ENCODE data around the gene ZNF391.
A peak's percentile ranks its signal among the peaks of the same experiment; 100 is the strongest.
"Not testable (repeated sequence)": the region's sequence is repeated elsewhere in the genome, so short reads cannot be mapped to it uniquely, and the experiment has no call there.

Gene ZNF391

GRCh38 chr6:27388293-27389197, at the start of gene ZNF391:
Gene ZNF391 (plus strand): TSS chr6:27388759. CDS start chr6:27400371, 11,612 bp downstream.
- DNase-seq (ENCODE audit: low read depth), result peak; percentile 57

DNA sequence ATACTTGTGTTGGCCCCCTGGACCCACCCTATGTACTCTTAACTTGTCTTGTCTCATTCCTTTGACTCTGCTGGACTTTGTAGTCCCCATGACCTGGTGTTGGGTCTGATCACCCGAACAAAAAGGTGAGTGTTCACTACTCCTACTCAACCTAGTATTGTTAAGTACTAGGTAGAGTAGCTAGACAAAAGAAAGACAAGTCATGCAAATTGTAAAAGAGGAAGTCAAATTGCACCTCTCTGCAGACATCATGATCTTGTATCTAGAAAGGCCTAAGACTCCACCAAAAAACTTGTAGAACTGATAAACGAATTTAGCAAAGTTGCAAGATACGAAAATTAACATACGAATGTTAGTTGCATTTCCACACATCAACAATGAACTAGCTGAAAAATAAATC, 35.7 kb upstream of the ZNF391 start:
- DNase-seq (ENCODE audit: low read depth), result no peak

- no peak for DNase-seq (ENCODE audit: low read depth)
These were observed 29.8 kb upstream of the ZNF391 start for GRCh38 chr6:27358786-27359185.

GRCh38 chr6:27359231-27359630, 29.3 kb upstream of the ZNF391 start:
- DNase-seq (ENCODE audit: low read depth), result no peak

- no peak for DNase-seq (ENCODE audit: low read depth)
These were observed 20.4 kb upstream of the ZNF391 start for GRCh38 chr6:27368202-27368601.

DNA sequence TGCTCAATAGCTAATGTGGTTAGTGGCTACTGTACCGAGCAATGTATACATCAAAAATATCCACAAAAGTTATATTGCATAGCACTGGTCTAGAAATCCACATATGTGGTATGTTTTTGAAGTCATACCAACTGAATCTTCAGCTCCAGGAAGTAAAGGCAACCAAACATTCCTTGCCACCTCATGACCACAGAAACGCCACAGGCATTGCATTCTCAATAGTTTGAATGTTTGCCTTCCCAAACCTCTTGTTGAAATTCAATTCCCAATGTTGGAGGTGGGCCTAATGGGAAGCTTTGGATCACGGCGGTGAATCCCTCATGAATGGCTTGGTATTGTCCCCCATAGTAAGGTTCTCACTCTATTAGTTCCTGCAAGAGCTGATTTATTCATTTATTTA, 18.2 kb upstream of the ZNF391 start:
- no peak for DNase-seq (ENCODE audit: low read depth)

DNA sequence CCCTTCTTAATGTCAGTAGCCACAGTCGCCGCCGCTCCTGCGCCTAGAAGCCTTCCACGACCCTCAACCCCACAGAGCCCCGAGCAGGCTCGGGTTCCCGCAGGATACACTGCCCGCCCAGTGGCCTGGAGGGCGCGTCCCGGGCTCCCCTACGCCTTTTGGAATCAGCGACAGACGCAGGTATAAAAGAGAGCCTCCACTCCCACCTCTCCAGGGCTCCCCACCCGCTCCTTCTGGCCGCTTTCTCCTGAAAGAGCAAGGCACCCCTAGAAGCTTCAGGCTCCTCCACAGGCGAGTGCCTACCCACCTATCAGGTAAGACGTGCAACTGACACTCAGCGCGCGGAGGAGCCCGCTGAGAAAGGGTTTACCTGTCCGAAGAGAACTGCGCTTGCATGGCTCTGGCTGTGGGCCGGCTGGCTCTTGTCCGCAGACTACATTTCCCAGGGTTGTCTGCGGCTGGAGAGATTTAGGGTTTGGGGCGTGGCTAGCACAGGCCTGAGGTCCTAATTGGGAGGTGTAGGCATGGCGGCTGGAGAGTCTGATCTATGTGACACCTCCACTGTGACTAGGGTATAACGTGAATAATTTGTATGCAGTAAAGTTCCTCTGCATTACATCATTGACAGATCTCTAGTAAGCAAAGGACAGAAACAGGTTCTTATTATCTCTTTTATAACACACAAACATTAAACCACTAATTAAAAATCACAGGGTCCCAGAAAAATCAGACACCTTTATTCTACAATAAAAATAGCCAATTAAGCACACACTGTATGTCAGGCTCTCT, 13.5 kb upstream of the ZNF391 start:
- DNase-seq (ENCODE audit: low read depth), result peak; percentile 64

GRCh38 chr6:27375613-27376079, 12.9 kb upstream of the ZNF391 start:
- DNase-seq (ENCODE audit: low read depth), result no peak

- DNase-seq (ENCODE audit: low read depth), result not testable (repeated sequence)
These were observed 10.2 kb upstream of the ZNF391 start for GRCh38 chr6:27378406-27378805.

GRCh38 chr6:27381001-27381400, 7.6 kb upstream of the ZNF391 start:
- not testable (repeated sequence) for DNase-seq (ENCODE audit: low read depth)

DNA sequence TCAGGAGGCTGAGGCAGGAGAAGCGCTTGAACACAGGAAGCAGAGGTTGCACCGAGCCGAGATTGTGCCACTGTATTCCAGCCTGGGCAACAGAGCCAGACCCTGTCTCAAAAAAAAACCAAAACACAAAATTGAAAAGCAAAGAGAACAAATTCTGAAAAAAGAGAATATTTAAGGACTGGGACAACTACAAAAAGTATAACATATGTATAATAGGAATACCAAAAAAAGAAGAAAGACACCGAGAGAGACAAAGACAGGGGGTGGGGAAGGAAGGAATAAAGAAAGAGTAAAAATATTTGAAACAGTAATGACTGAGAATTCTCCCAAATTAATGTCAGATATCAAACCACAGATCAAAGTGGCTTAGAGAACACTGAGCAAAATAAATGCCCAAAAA, 5.5 kb upstream of the ZNF391 start:
- no peak for DNase-seq (ENCODE audit: low read depth)

DNA sequence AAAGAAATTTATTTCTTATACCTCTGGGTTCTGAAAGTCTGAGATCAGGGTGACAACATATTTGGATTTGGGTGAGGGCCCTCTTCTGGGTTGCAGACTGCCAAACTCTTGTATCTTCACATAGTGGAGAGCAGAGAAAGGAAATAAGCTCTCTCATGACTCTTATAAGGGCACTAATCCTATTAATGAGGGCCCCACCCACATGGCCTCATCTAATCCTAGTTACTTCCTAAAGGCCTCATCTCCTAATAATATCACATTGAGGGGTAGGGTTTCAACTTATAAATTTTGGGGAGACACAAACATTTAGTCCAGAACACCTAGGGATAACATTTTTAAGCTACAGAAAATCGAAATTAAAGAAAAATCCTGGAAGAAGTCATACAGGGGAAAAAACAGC, 5.1 kb upstream of the ZNF391 start:
- no peak for DNase-seq (ENCODE audit: low read depth)

GRCh38 chr6:27392623-27393022, 4.1 kb downstream of the ZNF391 start:
- DNase-seq (ENCODE audit: low read depth), result no peak

- DNase-seq (ENCODE audit: low read depth), result no peak
These were observed 5.5 kb downstream of the ZNF391 start for GRCh38 chr6:27394073-27394472.

DNA sequence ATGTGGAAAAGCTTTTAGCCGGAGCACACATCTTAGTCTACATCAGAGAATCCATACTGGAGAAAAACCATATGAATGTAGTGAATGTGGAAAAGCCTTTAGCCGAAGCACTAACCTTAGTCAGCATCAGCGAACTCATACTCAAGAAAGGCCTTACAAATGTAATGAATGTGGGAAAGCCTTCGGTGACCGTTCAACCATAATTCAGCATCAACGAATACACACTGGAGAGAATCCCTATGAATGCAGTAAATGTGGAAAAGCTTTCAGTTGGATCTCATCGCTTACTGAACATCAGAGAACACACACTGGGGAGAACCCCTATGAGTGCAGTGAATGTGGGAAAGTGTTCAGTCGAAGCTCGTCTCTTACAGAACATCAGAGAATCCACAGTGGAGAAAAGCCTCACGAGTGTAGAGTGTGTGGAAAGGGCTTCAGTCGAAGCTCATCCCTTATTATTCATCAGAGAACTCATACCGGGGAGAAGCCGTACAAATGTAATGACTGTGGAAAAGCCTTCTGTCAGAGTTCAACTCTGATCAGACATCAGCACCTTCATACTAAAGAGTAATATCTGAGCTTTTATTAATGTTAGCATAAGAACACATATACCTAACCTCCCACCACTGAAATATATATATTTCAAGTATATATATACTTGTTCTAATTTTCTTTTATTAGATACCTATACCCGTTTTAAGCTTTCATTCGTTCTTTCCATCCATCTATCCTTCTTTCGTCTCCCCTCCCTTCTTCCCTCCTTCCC, 12.5 kb downstream of the ZNF391 start:
- no peak for DNase-seq (ENCODE audit: low read depth)

DNA sequence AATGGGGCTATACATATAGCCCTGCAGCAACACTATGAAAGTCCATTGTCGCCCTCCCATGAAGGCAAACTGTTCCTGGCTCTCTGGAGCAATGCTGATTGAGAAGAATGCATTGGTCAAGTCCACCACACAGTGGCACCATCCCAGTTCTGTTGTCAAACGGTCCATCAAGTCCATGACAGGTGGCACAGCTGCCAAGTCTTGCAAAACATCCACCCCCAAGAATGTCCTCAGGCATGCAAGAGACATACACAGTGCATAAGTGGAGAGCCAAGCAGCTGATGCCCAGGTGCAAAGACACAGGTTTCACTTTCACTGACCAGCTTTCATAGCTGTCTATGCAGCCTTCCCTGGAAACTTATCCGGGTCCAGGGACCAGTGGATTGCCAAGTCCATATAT, 17.5 kb downstream of the ZNF391 start:
- DNase-seq (ENCODE audit: low read depth), result no peak

DNA sequence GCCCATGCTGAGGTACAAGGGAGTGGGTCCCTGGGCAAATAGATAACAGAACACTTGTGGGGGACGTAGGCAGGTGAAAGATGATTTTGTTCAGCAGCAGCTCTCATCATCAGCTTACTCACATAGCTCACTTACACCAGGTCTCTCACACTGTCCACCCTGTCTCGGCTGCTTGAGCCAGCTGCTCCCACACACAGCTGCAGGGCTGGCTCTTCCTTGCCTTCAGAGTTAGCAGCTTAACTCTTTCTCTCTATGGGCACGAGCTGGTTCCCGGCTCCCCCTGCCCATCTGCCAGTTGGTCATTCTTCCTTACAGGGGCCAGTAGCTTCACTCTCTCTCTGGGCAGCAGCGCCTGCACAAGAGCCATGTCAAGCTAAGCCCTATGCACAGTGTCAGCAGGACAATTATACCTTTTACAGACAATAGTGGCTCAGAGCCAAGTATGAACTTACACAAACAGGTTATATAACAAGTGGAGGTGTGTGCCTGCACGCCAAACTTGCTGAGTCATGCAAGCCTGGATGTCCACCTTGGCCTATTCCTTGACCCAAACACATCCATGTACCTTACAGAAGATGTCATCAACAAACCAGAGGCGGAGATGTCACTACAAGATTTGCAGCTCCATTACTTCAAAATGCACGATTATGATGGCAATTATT, 18.7 kb downstream of the ZNF391 start:
- no peak for DNase-seq (ENCODE audit: low read depth)

- no peak for DNase-seq (ENCODE audit: low read depth)
These were observed 25.7 kb downstream of the ZNF391 start for GRCh38 chr6:27414300-27414699.

DNA sequence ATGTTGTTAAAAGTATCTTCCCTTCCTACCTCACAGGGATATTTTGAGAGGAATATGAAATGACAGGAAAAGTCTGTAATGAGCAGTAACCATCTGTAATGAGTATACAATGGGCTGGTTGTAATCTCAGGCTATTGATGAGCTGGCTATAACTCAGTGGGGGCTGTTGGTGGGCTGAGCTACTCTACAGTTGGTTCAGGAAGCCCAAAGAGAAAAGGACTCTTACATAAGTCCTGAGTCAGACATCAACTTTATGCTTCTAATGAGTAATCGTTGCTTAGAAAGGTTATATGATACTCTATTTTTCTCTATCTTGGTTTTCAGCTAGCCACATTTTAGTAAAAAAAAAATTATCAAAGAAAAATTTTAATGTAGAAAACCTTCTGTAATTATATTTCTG, 26.4 kb downstream of the ZNF391 start:
- no peak for DNase-seq (ENCODE audit: low read depth)

- no peak for DNase-seq (ENCODE audit: low read depth)
These were observed 27.3 kb downstream of the ZNF391 start for GRCh38 chr6:27415898-27416297.

DNA sequence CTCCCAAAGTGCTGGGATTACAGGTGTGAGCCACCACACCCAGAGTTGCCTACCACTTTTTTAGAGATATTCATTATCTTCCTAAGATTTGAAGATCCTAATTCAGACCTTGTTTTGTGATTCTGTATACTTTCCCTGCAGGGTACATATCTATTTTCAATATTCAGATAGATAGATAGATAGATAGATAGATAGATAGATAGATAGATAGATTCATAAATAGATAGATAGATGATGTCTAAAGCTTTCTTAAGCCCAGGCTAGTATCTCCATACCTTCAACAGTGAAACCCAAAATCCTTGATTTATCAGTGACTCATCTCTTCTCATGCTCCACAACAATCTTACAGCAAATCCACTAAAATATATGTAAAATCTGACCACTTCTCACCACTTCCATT, 30.8 kb downstream of the ZNF391 start:
- DNase-seq (ENCODE audit: low read depth), result no peak
